Measurements from ENCODE around the gene SHROOM3.

SHROOM3 gene

GRCh38 chr4:76762137-76763130 lies 327.4 kb downstream of the SHROOM3 start:
- no peak for DNase-seq (ENCODE audit: low read depth, low spot score)
- WGBS (ENCODE audit: insufficient coverage, insufficient read length) = no CpG with 5 or more reads among the region's 4 CpGs
- Histone ChIP-seq H3K9me3 (ENCODE audit: control insufficient read depth, insufficient read depth, low read length) (no peaks in the 10 kb centered on the region), H3K27ac (ENCODE audit: low read length) (no peak overlapping the region), H3K4me3 (ENCODE audit: low read length) (no peak overlapping the region), H3K36me3 (ENCODE audit: control insufficient read depth, insufficient read depth, low read length) (peaks cover 7% of the 10 kb centered on the region; the same call in 1 of the 2 replicates), H3K4me1 (ENCODE audit: control insufficient read depth, insufficient read depth, low read length) (no peaks in the 10 kb centered on the region), H3K27me3 (ENCODE audit: control insufficient read depth, insufficient read depth, low read length) (no peaks in the 10 kb centered on the region; the same call in 1 of the 2 replicates)

GRCh38 chr4:76764251-76764650 lies 329.2 kb downstream of the SHROOM3 start:
- DNase-seq (ENCODE audit: low read depth, low spot score) = no peak
- no peak overlapping the region for H3K27ac ChIP-seq (ENCODE audit: low read length)
- H3K4me3 ChIP-seq (ENCODE audit: low read length) = no peak overlapping the region
- no peaks in the 10 kb centered on the region; the same call in 1 of the 2 replicates for H3K27me3 ChIP-seq (ENCODE audit: control insufficient read depth, insufficient read depth, low read length)
- H3K36me3 ChIP-seq (ENCODE audit: control insufficient read depth, insufficient read depth, low read length) = peaks cover 7% of the 10 kb centered on the region; the same call in 1 of the 2 replicates
- H3K9me3 ChIP-seq (ENCODE audit: control insufficient read depth, insufficient read depth, low read length) = no peaks in the 10 kb centered on the region
- no CpG with 5 or more reads among the region's 1 CpG for WGBS (ENCODE audit: insufficient coverage, insufficient read length)
- no peaks in the 10 kb centered on the region for H3K4me1 ChIP-seq (ENCODE audit: control insufficient read depth, insufficient read depth, low read length)

GRCh38 chr4:76765473-76766183 lies 330.6 kb downstream of the SHROOM3 start:
- Histone ChIP-seq H3K4me1 (ENCODE audit: control insufficient read depth, insufficient read depth, low read length) (no peaks in the 10 kb centered on the region), H3K4me3 (ENCODE audit: low read length) (no peak overlapping the region), H3K36me3 (ENCODE audit: control insufficient read depth, insufficient read depth, low read length) (peaks cover 3% of the 10 kb centered on the region; the same call in 1 of the 2 replicates), H3K27me3 (ENCODE audit: control insufficient read depth, insufficient read depth, low read length) (no peaks in the 10 kb centered on the region; the same call in 1 of the 2 replicates), H3K27ac (ENCODE audit: low read length) (no peak overlapping the region), H3K9me3 (ENCODE audit: control insufficient read depth, insufficient read depth, low read length) (no peaks in the 10 kb centered on the region)
- no CpG with 5 or more reads among the region's 14 CpGs for WGBS (ENCODE audit: insufficient coverage, insufficient read length)
- DNase-seq (ENCODE audit: low read depth, low spot score) = no peak

- Histone ChIP-seq H3K9me3 (ENCODE audit: control insufficient read depth, insufficient read depth, low read length) (no peaks in the 10 kb centered on the region), H3K27me3 (ENCODE audit: control insufficient read depth, insufficient read depth, low read length) (no peaks in the 10 kb centered on the region; the same call in 1 of the 2 replicates), H3K36me3 (ENCODE audit: control insufficient read depth, insufficient read depth, low read length) (peaks cover 14% of the 10 kb centered on the region), H3K4me1 (ENCODE audit: control insufficient read depth, insufficient read depth, low read length) (no peaks in the 10 kb centered on the region), H3K4me3 (ENCODE audit: low read length) (no peak overlapping the region), H3K27ac (ENCODE audit: low read length) (no peak overlapping the region)
- DNase-seq (ENCODE audit: low read depth, low spot score) = no peak
- no CpG with 5 or more reads among the region's 2 CpGs for WGBS (ENCODE audit: insufficient coverage, insufficient read length)
Observed at GRCh38 chr4:76767983-76768382, 333.0 kb downstream of the SHROOM3 start.

GRCh38 chr4:76772498-76773106 lies 337.6 kb downstream of the SHROOM3 start:
- Histone ChIP-seq H3K36me3 (ENCODE audit: control insufficient read depth, insufficient read depth, low read length) (peaks cover 14% of the 10 kb centered on the region), H3K27ac (ENCODE audit: low read length) (no peak overlapping the region), H3K27me3 (ENCODE audit: control insufficient read depth, insufficient read depth, low read length) (no peaks in the 10 kb centered on the region), H3K4me3 (ENCODE audit: low read length) (no peak overlapping the region), H3K4me1 (ENCODE audit: control insufficient read depth, insufficient read depth, low read length) (no peaks in the 10 kb centered on the region), H3K9me3 (ENCODE audit: control insufficient read depth, insufficient read depth, low read length) (no peaks in the 10 kb centered on the region)
- no peak for DNase-seq (ENCODE audit: low read depth, low spot score)
- WGBS (ENCODE audit: insufficient coverage, insufficient read length) = no CpG with 5 or more reads among the region's 5 CpGs

GRCh38 chr4:76773766-76774165 lies 338.7 kb downstream of the SHROOM3 start:
- DNase-seq (ENCODE audit: low read depth, low spot score) = no peak
- no peak overlapping the region for H3K27ac ChIP-seq (ENCODE audit: low read length)
- peaks cover 14% of the 10 kb centered on the region for H3K36me3 ChIP-seq (ENCODE audit: control insufficient read depth, insufficient read depth, low read length)
- no peaks in the 10 kb centered on the region for H3K4me1 ChIP-seq (ENCODE audit: control insufficient read depth, insufficient read depth, low read length)
- H3K4me3 ChIP-seq (ENCODE audit: low read length) = no peak overlapping the region
- H3K27me3 ChIP-seq (ENCODE audit: control insufficient read depth, insufficient read depth, low read length) = no peaks in the 10 kb centered on the region
- H3K9me3 ChIP-seq (ENCODE audit: control insufficient read depth, insufficient read depth, low read length) = no peaks in the 10 kb centered on the region

GRCh38 chr4:76779740-76780459 lies 344.9 kb downstream of the SHROOM3 start:
- no CpG with 5 or more reads among the region's 9 CpGs for WGBS (ENCODE audit: insufficient coverage, insufficient read length)
- no peak for DNase-seq (ENCODE audit: low read depth, low spot score)
- H3K27ac ChIP-seq (ENCODE audit: low read length) = no peak overlapping the region
- H3K9me3 ChIP-seq (ENCODE audit: control insufficient read depth, insufficient read depth, low read length) = no peaks in the 10 kb centered on the region
- H3K36me3 ChIP-seq (ENCODE audit: control insufficient read depth, insufficient read depth, low read length) = peaks cover 2% of the 10 kb centered on the region; the same call in 1 of the 2 replicates
- H3K4me1 ChIP-seq (ENCODE audit: control insufficient read depth, insufficient read depth, low read length) = peaks cover 4% of the 10 kb centered on the region; the same call in 1 of the 2 replicates
- H3K27me3 ChIP-seq (ENCODE audit: control insufficient read depth, insufficient read depth, low read length) = no peaks in the 10 kb centered on the region
- no peak overlapping the region for H3K4me3 ChIP-seq (ENCODE audit: low read length)

- no peak overlapping the region for H3K27ac ChIP-seq (ENCODE audit: low read length)
- no CpG with 5 or more reads among the region's 7 CpGs for WGBS (ENCODE audit: insufficient coverage, insufficient read length)
Observed at GRCh38 chr4:76780781-76781697, 346.0 kb downstream of the SHROOM3 start.

More at GRCh38 chr4:76780781-76781697, 346.0 kb downstream of the SHROOM3 start:
- Histone ChIP-seq H3K4me3 (ENCODE audit: low read length) (no peak overlapping the region), H3K27me3 (ENCODE audit: control insufficient read depth, insufficient read depth, low read length) (no peaks in the 10 kb centered on the region), H3K36me3 (ENCODE audit: control insufficient read depth, insufficient read depth, low read length) (peaks cover 2% of the 10 kb centered on the region; the same call in 1 of the 2 replicates), H3K9me3 (ENCODE audit: control insufficient read depth, insufficient read depth, low read length) (no peaks in the 10 kb centered on the region), H3K4me1 (ENCODE audit: control insufficient read depth, insufficient read depth, low read length) (peaks cover 4% of the 10 kb centered on the region; the same call in 1 of the 2 replicates)
- DNase-seq (ENCODE audit: low read depth, low spot score) = no peak
